Measurements from ENCODE around the gene BPGM.

DNA sequence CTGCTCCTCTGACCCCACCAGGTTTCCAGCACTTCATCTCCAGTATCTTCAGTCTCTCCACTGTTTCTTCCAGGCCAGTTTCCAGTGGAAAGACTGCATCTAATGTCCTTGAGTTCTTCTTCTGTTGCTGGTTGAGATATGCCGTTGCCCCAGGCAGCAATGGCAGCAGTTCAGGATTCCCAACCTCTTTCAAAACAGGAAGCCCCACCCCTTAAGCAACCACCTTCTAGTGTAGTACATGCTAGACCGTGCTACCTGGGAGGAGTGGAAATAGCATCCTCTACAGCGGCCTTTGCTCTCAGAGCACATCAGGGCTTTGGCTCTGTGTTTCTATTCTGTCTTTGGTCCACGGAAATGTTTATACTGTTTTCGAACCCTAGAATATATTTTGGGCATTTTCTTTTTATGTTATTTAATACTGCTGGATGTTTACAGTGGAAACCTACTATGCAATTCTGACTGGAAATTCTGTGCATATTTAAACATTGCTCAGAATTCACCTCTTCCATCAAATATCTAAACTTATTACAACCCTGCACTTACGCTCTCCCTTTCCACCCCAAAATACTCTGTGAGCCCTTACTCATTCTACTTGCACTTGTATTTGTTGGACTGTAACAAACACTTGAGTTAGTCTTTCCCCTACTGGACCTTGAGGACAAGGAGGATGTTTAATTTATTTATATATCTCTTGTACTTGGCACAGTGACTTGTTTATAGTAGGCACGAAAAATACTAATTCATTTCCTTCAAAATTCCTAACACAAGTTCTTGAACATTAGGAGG, 8.5 kb upstream of the BPGM start:
- TF ChIP-seq GATA2 (IDR thresholded peaks at IDR 0.05; ENCODE audit: low read depth, low read length), result no peak
- no peak for TF ChIP-seq GATA3 (IDR thresholded peaks at IDR 0.05; ENCODE audit: low read depth, low read length)
